HUDEP-2 (cell line): ENCODE measurements around the gene MTREX.
"Not testable (repeated sequence)": the region's sequence is repeated elsewhere in the genome, so short reads cannot be mapped to it uniquely, and the experiment has no call there.

Experiments used
- DNase-seq, 76 experiments: peaks; one replicate each; lab custom pipeline; 2025; ENCODE audit not compliant: unreplicated experiment in 76 of 76; lab: John Stamatoyannopoulos, UW

The MTREX gene

GRCh38 chr5:55307383-55308253, at the start of gene MTREX, which contains the start of gene DHX29:
Gene MTREX (plus strand): TSS chr5:55307989. CDS start chr5:55308014, 25 bp downstream.
Gene DHX29 (minus strand): TSS chr5:55307694. CDS start chr5:55307573, 121 bp downstream.
- peak in 75 of 76 experiments; percentile 34 to 95 (median 83) for DNase-seq

GRCh38 chr5:55258339-55258738, 49.5 kb upstream of the MTREX start:
- no peak for DNase-seq

GRCh38 chr5:55276771-55277170, 31.0 kb upstream of the MTREX start:
- no peak for DNase-seq

GRCh38 chr5:55278778-55279177, 29.0 kb upstream of the MTREX start:
- no peak for DNase-seq

- DNase-seq, result peak in 1 of 76 experiments; percentile 6
Observed at GRCh38 chr5:55286411-55286933, 21.3 kb upstream of the MTREX start.

GRCh38 chr5:55289808-55290207, 18.0 kb upstream of the MTREX start:
- DNase-seq, result no peak

GRCh38 chr5:55290991-55291390, 16.8 kb upstream of the MTREX start:
- DNase-seq, result no peak

- DNase-seq, result no peak
Observed at GRCh38 chr5:55294935-55295334, 12.9 kb upstream of the MTREX start.

GRCh38 chr5:55300890-55301289, 6.9 kb upstream of the MTREX start:
- no peak for DNase-seq

GRCh38 chr5:55303238-55303690, 4.5 kb upstream of the MTREX start:
- no peak for DNase-seq

- DNase-seq, result no peak
Observed at GRCh38 chr5:55304584-55304983, 3.2 kb upstream of the MTREX start.

- DNase-seq, result no peak
Observed at GRCh38 chr5:55305345-55305744, 2.4 kb upstream of the MTREX start.

GRCh38 chr5:55306641-55307382, 977 bp upstream of the MTREX start:
- DNase-seq, result peak in 8 of 76 experiments; percentile 10 to 50 (median 37)

- peak in 16 of 76 experiments; percentile 2 to 52 (median 30) for DNase-seq
Observed at GRCh38 chr5:55308254-55308836, 556 bp downstream of the MTREX start.

GRCh38 chr5:55313870-55314617, 6.3 kb downstream of the MTREX start:
- DNase-seq, result no peak

GRCh38 chr5:55316289-55316688, 8.5 kb downstream of the MTREX start:
- no peak for DNase-seq

- peak in 30 of 76 experiments; percentile 1 to 52 (median 12) for DNase-seq
Observed at GRCh38 chr5:55316837-55317236, 9.0 kb downstream of the MTREX start.

GRCh38 chr5:55318237-55318636, 10.4 kb downstream of the MTREX start:
- DNase-seq, result not testable (repeated sequence)

- DNase-seq, result no peak
Observed at GRCh38 chr5:55319491-55319890, 11.7 kb downstream of the MTREX start.

- DNase-seq, result no peak
Observed at GRCh38 chr5:55320571-55320970, 12.8 kb downstream of the MTREX start.
